GM19023 (cell line): ENCODE data around the gene NDUFC2.
"Not testable (repeated sequence)": the region's sequence is repeated elsewhere in the genome, so short reads cannot be mapped to it uniquely, and the experiment has no call there.

Source experiments
- ATAC-seq: cut with Tn5 transposase; IDR thresholded peaks from one replicate; pipeline ENCODE4 v1.9.1; 2021; ENCODE audit warnings: mild to moderate bottlenecking, moderate library complexity; ENCODE audit not compliant: unreplicated experiment

NDUFC2 gene

DNA sequence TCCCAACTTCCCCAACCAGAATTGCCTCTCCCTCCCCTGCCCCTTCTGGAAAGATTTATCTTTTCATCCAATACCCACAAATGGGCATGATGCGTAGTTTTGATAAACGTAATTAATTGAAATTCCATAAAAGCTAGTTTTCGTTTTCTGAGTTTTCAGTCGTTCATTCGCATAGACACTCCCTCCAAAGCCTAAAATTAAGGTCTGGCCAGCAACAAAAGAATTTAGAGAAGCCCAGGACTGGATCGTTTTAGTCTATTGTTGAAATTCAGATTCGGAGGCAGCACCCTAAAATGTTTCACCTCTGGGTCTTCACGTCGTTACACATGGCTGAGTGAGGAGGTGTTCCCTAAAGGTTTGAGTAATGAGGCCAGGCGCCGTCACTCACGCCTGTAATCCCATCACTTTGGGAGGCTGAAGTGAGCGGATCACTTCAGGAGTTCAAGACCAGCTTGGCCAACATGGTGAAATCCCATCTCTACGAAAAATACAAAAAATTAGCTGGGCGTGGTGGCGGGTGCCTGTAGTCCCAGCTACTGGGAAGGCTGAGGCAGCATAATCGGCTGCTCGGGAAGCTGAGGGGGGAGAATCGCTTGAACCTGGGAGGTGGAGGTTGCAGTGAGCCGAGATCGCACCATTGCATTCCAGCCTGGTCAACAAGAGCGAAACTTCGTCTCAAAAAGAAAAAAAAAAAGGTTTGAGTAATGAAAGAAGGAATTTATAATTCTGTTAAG, 589 bp upstream of the NDUFC2 start:
- ATAC-seq = no peak

- ATAC-seq = no peak
Measured at GRCh38 chr11:78078218-78079167, 1.2 kb downstream of the NDUFC2 start.

DNA sequence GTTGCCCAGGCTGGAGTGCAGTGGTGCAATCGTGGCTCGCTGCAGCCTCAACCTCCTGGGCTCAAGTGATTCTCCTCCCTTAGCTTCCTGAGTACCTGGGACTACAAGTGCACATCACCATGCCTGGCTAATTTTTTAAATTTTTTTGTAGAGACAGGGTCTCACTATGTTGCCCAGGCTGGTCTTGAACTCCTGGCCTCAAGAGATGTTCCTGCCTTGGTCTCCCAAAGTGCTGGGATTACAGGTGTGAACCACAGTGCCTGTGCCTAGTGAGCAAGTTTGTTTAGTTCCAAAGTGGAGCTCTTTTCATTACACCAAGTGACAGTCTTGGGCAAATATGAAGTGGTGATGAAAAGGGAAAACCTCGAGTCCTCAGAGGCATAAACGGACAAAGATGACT, 2.1 kb downstream of the NDUFC2 start:
- ATAC-seq = not testable (repeated sequence)

- no peak for ATAC-seq
Measured at GRCh38 chr11:78076733-78077403, 2.8 kb downstream of the NDUFC2 start.

DNA sequence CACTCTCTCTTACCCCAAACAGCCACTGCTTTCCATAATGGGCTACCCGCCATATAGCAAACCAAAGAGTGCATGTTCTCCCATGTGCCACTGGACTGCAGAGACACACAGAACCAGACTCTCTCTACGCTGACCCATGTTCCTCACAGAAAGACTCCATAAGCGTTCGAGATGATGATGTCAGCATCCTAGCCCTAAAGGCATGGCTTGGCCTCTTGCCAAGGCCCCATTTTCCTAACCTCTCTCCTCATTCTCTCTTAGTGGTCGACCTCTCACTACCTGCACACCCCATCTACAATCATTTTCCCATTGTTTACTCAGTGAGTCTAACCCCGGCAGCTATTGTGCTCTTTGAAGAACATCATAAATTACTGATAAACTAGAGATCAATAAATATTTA, 4.9 kb downstream of the NDUFC2 start:
- no peak for ATAC-seq

- ATAC-seq = no peak
Measured at GRCh38 chr11:78072455-78072854, 7.2 kb downstream of the NDUFC2 start.

DNA sequence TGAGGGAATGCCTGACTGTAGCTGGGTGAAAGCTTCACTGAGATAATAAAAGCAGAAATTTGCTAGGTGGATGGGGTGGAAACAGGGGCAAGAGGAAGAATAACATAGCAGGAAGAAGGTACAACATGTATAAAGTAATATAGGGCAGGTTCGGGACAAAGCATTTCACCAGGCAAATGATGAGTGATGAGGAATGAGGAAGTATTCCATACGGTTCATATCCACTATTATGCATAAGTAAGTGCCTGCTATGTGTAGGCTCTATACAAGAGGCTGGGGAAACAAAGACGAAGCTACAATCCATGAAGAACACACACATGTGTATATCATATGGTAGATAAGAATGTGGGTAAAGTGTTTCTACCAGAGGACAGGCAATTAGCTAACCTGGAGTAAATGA, 7.9 kb downstream of the NDUFC2 start:
- ATAC-seq = no peak

DNA sequence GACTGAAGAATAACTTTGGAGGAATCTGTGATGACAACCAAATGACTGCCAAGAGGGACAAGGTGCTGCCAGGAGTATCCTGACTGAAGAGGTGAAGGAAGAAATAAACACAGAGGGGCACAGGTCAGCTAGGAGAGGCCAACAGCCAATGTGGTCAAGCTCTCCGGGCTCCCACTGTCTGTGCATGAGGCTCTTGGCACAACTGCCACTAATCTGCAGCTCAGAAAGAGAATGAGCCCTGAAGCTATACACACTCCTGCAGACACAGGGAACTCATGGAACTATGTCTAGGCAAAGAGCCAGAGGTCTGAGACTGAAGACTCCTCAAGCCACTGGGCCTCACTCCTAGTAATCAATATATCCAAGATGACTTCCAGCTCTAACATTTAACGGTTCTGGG, 9.0 kb downstream of the NDUFC2 start:
- no peak for ATAC-seq

DNA sequence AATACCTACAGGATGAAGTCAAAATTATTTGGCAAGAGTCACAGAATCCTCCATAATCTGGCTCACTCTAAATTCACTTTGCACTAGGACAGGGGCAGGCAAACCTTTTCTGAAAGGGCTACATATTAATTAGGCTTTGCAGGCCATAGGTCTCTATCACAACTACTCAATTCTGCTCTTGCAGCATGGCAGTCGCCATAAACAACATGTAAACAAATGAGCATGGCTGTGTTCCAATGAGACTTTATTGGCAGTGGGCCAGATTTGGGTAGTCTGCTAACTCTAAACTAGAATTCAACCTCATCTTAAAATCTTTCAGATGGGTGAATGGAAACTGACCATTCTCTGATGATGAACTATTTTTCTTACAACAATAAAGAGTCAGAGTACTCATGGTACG, 10.2 kb downstream of the NDUFC2 start:
- ATAC-seq = no peak

GRCh38 chr11:78067704-78068103, 12.0 kb downstream of the NDUFC2 start:
- no peak for ATAC-seq

GRCh38 chr11:78066471-78066870, 13.2 kb downstream of the NDUFC2 start:
- no peak for ATAC-seq

GRCh38 chr11:78065203-78065602, 14.5 kb downstream of the NDUFC2 start:
- no peak for ATAC-seq

- no peak for ATAC-seq
Measured at GRCh38 chr11:78063440-78064181, 16.1 kb downstream of the NDUFC2 start, which contains the start of gene THRSP. THRSP (plus strand) TSS chr11:78063861; CDS start chr11:78063882, 21 bp downstream.

DNA sequence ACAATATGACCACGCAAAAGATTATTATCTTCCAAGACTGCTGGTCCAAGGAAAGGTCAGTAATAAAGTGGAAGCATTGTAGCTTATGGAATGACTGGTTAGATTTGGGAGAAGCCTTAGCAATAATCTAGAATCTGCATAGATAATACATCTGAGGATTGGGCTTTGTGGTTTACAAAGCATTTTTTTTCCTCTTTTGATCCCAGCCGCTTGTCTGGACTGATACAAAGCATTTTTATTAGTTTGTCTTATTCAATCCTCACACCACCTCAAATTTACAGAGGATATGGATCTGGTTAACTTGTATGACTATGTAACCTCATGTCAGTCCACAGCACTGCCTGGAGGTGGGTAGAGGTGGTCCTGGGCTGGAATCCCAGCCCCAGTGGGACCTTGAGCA, 17.0 kb downstream of the NDUFC2 start:
- no peak for ATAC-seq

- ATAC-seq = no peak
Measured at GRCh38 chr11:78061921-78062311, 17.7 kb downstream of the NDUFC2 start.

GRCh38 chr11:78061088-78061920, 18.4 kb downstream of the NDUFC2 start:
- no peak for ATAC-seq

DNA sequence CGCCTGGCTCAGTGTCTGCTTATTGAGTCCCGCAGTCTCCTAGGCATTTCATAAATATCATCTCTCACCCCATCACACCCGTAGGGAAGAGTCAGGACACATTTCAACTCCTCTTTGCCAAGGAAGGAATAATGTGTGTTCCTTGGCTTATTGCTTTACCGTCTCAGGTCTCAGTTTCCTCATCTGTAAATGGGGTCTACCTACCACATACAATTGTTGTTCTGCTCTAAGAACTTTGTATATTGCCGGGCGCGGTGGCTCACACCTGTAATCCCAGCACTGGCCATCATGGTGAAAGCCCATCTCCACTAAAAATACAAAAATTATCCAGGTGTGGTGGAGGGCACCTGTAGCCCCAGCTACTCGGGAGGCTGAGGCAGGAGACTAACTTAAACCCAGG, 19.1 kb downstream of the NDUFC2 start:
- no peak for ATAC-seq

- ATAC-seq = not testable (repeated sequence)
Measured at GRCh38 chr11:78059749-78060328, 19.8 kb downstream of the NDUFC2 start.

DNA sequence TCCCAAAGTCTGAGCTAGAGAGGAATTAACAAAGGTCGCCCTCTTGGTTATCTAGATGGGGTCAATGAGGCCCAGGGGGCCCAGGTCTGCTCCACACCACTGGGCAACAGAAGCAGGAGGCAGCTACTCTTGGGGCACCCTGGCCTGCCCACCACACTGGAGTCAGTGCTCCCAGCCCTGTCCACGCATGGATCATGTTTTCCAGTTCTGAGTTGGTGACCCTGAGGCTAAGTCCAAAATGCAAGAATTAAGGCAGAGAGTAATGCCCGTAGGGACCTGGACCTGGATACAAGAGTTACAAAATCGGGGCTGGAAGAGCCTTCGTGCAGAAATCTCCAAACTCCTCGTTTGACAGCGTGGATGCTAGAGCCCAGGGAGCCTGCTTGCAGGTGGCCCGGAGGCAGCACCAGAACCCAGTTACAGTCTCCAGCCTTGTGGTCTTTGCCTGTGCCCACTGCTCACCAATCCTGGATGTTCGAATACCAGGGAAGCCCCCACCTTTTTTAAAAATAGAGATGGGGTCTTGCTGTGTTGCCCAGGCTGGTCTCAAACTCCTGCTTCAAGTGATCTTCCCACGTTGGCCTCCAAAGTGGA, 22.1 kb downstream of the NDUFC2 start:
- ATAC-seq = no peak
